Choroid plexus epithelial cell (primary cell): Measurements from ENCODE around the gene TMEM45B.

Experiments
- DNase-seq: peaks from one replicate; pipeline ENCODE4 v3.0.0-alpha.2; 2010; ENCODE audit warnings: low read depth
- H3K4me3 ChIP-seq: 2 replicates; pipeline ENCODE4 v1.5.1; 2011; ENCODE audit warnings: low read depth, mild to moderate bottlenecking, control low read depth, low read length, moderate library complexity
- TF ChIP-seq, protein P1 (sequence below): conservative IDR thresholded peaks from 2 replicates; pipeline ENCODE4 v1.5.1; 2011; ENCODE audit warnings: low read depth, mild to moderate bottlenecking, control low read depth, inconsistent platforms, low read length, moderate library complexity

The TMEM45B gene

DNA sequence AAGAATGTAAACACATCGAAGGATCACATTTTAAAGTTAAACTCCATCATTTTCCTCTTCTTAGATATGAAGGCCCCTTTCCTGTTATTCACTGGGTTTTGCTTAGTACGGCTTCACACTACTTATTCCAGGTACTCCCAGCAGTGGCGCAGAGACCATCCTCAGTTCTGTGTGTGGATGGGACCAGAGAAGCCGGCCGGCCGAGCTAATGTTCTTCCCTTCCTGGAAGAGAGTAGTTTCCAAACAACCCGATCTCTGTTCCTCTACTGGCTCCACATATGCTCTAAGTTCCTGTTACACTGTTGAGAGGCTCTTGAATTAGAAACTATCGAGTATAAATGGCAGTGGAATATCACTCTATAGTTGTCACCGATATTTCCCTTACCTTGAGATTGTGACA, 80.4 kb downstream of the TMEM45B start:
- peak overlapping the region; percentile 84 for H3K4me3 ChIP-seq
- DNase-seq, result peak; percentile 2
- TF ChIP-seq, protein P1, sequence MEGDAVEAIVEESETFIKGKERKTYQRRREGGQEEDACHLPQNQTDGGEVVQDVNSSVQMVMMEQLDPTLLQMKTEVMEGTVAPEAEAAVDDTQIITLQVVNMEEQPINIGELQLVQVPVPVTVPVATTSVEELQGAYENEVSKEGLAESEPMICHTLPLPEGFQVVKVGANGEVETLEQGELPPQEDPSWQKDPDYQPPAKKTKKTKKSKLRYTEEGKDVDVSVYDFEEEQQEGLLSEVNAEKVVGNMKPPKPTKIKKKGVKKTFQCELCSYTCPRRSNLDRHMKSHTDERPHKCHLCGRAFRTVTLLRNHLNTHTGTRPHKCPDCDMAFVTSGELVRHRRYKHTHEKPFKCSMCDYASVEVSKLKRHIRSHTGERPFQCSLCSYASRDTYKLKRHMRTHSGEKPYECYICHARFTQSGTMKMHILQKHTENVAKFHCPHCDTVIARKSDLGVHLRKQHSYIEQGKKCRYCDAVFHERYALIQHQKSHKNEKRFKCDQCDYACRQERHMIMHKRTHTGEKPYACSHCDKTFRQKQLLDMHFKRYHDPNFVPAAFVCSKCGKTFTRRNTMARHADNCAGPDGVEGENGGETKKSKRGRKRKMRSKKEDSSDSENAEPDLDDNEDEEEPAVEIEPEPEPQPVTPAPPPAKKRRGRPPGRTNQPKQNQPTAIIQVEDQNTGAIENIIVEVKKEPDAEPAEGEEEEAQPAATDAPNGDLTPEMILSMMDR, result no peak

DNA sequence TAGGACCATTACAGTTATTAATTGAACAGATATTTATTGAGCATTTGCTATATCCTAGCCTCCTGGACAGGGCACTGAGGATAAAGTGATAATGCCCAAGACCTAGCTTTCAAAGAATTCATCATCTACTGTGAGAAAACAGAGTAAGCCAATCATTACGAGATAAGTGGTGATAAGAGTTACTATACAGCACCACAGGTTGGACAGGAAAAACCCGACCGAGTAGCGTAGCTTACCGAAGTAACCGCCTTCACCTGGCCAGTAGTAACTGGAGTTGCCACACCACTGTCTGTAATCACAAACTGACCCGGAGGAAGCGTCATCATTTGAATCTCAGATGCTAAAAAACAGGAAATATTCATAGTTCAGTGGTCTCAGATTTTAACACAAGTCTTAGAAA, 89.8 kb downstream of the TMEM45B start:
- no peak for DNase-seq
- TF ChIP-seq, protein P1, result no peak
- H3K4me3 ChIP-seq, result no peak overlapping the region
